GM18499 (cell line): ENCODE measurements around the gene NDUFV3.
"Not testable (repeated sequence)": the region's sequence is repeated elsewhere in the genome, so short reads cannot be mapped to it uniquely, and the experiment has no call there.

Source experiments
- ATAC-seq: cut with Tn5 transposase; IDR thresholded peaks from one replicate; pipeline ENCODE4 v1.9.1; 2021; ENCODE audit warnings: moderate number of reproducible peaks; ENCODE audit not compliant: insufficient read depth, unreplicated experiment

NDUFV3 gene

GRCh38 chr21:42931560-42932235 is 38.6 kb downstream of the NDUFV3 start:
- no peak for ATAC-seq

GRCh38 chr21:42932378-42933136 is 39.4 kb downstream of the NDUFV3 start:
- ATAC-seq = not testable (repeated sequence)

GRCh38 chr21:42933137-42933970 is 40.2 kb downstream of the NDUFV3 start:
- ATAC-seq = not testable (repeated sequence)

- ATAC-seq = not testable (repeated sequence)
Measured at GRCh38 chr21:42933973-42934372, 40.9 kb downstream of the NDUFV3 start.

GRCh38 chr21:42936360-42936759 is 43.3 kb downstream of the NDUFV3 start:
- not testable (repeated sequence) for ATAC-seq

GRCh38 chr21:42937034-42937940 is 44.2 kb downstream of the NDUFV3 start:
- ATAC-seq = not testable (repeated sequence)

GRCh38 chr21:42937960-42938605 is 45.0 kb downstream of the NDUFV3 start:
- ATAC-seq = no peak

- ATAC-seq = not testable (repeated sequence)
Measured at GRCh38 chr21:42938606-42938995, 45.5 kb downstream of the NDUFV3 start.

GRCh38 chr21:42939582-42940413 is 46.7 kb downstream of the NDUFV3 start:
- no peak for ATAC-seq

GRCh38 chr21:42941696-42942085 is 48.6 kb downstream of the NDUFV3 start:
- ATAC-seq = no peak

- ATAC-seq = no peak
Measured at GRCh38 chr21:42942244-42942643, 49.1 kb downstream of the NDUFV3 start.

- ATAC-seq = not testable (repeated sequence)
Measured at GRCh38 chr21:42949094-42949755, 56.1 kb downstream of the NDUFV3 start.

- not testable (repeated sequence) for ATAC-seq
Measured at GRCh38 chr21:42951193-42951592, 58.1 kb downstream of the NDUFV3 start.

GRCh38 chr21:42956824-42957630 is 63.9 kb downstream of the NDUFV3 start:
- ATAC-seq = no peak

GRCh38 chr21:42958122-42958521 is 65.0 kb downstream of the NDUFV3 start:
- ATAC-seq = not testable (repeated sequence)

GRCh38 chr21:42959728-42960127 is 66.6 kb downstream of the NDUFV3 start:
- ATAC-seq = no peak

- no peak for ATAC-seq
Measured at GRCh38 chr21:42962380-42963007, 69.4 kb downstream of the NDUFV3 start.
